CD4-positive, alpha-beta T cell treated with Interleukin-17A for 4 hours (primary cell): ENCODE data around the gene ARAP2.

Experiments used
- DNase-seq: peaks from one replicate; pipeline ENCODE4 v3.0.0-alpha.2; 2020; ENCODE audit warnings: mixed read lengths

Gene ARAP2

DNA sequence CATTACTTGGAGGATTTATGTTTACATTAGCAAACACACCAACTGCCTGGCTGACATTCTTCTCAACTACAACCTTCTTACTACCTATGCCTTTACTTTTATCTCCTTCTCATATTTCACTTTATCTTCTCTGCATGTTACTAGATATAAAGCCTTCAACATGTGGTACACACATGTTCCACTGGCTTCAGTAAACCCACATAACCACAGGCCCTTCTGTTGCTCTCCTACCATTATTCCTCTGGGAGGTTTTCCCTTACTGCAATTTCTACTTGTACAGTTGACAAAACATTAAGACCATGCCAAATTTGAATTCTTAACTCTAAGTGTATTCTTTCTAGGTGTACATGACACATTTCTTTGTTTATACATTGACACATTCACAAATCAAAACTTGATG is 133.1 kb downstream of the ARAP2 start:
- DNase-seq, result no peak

DNA sequence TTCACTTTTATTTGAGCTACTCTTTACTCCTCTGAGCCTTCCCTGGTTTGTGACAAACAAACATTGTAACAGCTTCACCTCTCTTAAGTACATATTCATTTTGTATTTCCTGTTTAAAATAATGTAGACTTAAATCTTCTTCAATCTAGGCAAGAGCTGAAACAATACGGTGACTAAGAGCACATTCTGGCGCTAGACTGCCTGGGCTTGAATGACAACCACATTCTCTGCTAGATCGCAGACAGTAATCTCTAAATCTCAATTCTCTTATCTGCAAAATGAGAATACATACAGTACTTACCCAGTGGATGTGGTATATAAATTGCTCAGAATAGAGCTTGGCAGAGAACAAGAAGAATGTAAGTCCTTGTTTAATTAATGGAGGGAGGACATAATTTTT is 144.8 kb downstream of the ARAP2 start:
- no peak for DNase-seq

DNA sequence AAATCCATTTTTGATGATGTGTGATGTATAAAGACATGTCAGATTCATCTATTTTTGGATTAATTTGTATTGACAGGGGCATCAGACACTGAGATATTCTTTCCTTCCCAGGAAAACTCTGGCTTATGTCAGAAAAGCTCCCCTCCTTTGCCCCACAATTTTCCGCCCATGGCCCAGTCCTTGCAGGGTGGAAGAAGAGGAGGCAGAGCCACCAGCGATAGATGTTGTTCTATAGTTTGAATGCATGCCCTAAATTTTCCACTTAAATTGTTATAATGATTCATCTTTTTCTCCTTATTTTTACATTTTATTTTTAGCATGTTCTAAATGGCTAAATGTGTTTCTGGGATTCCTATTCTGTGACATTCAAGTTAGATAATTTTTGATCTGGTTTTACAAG is 149.3 kb downstream of the ARAP2 start:
- DNase-seq, result no peak

DNA sequence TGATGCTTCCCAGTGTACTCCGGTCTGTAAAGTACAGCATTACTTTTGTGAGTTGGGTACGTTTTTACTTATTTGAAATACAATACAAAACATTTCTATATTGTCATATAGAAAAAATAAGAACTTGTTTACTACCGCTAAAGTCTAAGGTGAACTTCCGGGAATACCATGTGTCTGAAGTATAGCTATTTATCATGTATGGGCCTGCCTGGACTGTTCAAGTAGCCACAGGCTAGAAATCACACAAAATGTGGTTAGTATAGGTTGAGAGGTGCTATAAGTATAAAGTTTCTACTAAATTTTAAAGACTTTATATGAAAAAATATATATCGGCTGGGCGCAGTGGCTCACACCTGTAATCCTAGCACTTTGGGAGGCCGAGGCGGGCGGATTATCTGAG is 152.3 kb downstream of the ARAP2 start:
- no peak for DNase-seq

DNA sequence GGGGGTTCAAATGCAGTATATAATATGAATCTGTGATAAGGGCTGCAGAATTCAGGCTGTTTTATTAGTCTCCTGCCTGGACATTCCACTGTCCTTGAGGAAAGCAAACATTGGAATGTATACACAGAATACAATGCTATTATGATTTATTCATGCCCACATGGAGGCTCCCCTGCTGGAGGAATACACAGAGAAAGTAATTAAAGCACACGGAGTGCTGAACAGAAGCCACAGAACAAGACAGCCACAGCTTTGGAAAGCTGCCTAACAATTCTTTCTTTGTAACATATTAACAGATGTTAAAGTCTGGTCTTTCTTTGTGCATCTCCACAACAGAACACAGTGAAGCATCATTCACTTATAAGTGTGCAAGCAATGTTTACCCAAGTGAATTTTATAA is 155.8 kb downstream of the ARAP2 start:
- no peak for DNase-seq

DNA sequence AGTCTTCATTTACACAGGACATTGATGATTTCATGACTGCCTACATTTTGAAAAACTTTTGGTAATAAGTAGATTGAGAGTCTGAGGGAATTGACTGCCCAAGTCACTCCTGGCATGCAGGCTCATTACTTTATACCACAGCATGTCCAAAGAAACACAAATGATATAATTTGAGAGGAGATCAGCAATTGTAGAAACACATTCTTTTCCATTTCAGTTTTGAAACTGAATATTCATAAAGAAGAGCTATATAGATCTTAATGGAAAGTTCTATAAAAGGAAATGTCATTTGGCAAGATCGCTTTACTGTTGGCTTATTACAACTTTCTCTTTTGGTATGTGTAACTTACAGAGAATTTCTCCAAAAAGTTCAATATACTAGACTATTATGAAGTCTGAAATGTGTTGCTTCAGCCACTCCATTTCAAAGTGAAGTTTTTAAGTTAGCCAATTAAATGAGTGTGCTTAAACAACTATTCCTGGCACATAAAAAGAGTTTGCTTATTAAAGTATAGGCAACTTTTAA is 158.0 kb downstream of the ARAP2 start:
- DNase-seq, result no peak

DNA sequence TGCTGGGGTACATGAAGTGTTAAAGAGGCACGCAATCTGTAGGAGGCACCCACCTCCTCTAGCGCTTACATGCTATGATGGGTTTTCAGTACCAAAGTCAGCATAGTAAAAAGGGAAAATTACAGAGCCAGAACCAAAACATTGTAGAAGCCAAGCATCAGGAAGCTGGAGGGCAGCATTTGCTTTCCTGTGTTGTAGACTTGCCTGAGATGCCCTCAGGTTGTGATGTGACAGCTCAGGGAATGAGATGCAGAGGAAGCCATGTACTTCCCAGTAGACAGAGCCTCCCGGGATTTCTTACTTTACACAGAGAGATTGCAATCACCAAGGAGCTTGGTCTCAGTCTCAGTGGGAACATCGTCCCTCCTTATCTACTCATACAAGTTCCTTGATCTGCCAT is 161.5 kb downstream of the ARAP2 start:
- DNase-seq, result no peak

DNA sequence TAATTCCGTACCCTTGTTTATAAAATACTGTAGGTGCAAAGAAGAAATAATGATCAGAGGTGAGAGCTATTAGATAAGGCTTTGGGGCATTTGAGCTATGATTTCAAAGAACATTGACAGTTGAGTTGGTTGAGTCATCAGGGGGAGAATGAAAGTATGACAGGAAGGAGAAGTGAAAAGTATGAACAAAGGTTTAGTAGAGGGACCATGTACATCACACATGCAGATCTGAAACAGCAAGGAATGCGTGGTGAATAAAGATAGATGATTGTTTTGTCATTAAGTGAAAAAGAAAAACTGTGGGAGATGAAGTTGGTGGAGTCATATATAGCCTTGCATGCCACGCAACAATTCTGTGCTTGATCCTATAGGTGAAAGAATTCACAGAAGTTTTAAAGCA is 163.1 kb downstream of the ARAP2 start:
- no peak for DNase-seq

DNA sequence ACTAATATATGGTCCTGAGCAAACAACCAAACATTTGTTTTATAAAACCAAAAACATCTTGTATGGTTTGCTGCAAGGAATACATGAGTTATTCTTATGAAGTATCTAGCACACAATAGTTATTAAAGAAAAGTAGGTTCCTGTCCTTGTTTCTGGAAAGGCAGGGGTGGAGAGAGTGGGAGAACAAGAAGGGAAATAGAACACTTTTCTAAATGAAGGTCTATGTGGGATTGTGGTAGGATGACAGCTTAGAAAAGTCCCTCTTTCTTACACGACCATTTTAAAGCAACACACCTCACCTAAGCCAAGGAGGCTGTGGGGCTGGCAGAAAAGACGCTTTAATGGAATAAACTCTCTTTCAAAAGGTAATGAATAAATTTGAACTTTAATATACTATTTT is 164.6 kb downstream of the ARAP2 start:
- DNase-seq, result no peak

DNA sequence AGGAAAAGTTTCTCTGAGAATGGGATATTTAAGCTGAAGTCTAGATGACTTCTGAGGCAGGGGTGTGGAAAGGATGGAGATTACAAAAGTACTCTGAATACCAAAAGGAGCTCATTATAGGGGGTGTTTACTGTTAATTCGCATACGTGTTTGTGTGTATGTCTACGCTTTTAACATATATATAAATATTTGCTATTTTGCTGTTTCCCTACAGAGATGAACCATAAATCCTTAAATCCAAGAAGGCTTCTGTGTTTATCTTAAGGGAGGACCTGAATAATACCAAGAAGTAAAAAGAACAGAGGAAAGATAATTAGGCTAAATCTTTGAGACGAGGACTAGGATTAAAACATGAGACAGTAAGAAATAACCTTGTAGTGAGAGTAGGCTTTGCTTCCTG is 166.0 kb downstream of the ARAP2 start:
- DNase-seq, result no peak

DNA sequence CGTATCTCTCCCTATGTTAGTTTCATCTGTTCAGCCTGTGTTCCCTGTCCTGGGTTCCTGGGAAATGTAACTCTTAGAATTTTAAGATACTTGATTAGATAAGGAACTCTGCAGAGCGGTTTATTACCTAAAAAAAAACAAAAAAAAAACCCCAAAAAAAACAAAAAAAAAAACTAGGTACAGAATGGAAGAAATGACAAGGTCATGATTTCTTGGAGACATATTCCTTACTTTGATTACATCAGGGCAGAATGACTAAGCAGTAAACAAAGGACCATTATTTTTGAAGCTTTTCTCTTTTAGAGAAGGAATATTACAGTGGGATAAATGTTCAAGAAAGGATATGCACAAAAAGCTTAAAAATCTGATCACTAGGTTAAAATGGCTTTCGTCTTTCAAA is 171.8 kb downstream of the ARAP2 start:
- no peak for DNase-seq

DNA sequence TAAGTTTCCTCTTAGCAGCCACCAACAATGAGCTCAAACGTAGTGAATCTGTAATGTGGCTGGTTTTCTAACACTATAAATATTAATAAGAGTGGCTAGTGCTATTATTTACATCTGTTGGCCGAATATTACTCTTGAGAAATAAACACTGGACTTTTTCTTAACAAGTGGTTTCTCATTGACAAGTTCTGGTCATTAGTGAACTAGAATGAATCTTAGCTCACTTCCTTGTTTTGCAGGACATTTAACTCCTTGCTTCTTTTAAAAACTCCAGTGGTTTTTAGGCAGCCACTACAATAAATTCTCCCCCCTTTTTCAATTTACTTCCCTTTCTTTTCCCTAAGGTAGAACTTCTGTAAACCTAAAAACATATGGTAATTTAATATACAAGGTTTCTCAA is 177.2 kb downstream of the ARAP2 start:
- DNase-seq, result no peak

DNA sequence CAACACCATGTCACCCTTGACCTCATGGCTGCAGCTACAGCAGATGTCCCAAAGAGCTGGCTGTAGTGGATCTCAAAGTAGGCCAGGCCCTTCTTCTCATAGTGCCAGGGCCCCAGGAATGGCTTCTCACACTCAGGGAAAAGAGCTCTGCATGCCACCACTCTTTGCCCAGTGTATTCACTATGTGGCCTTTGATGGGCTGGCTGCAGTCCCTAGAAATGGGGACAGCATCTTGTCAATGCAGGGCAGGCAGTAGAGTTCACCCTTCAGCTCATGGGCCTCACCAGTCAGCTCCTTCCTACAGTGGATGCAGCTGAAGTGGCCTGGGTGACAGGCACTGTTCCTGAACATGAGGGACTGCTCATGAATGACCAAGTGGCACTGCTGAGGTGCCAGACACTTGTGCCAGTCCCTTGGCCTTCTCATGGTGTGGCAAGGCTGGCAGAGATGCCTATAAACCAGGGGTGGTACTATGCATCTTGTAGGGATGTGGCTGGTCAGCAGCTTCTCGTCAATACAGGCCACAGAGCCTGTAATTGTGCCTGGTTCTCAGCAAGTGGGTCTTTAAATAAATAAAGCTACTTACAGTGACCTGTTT is 178.9 kb downstream of the ARAP2 start:
- DNase-seq, result no peak

DNA sequence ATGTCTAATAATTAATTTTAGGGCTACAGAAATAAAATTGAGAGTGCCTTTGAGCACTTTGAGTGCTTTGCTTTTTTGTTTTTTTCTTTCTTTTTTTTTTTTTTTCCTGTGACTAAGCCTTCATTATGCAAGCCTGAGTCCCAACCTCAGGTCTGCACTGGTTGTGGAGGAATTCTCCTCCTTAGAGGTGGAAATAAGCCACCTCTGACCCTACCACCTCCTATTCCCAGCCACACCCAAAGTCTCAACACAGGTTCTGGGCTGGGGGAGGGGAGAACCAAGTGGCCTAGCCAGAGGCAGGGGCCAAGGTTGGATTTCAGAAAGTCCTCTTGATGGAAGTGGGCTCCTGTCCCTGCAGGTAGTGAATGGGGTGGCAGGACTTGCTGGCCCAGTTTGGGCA is 180.2 kb downstream of the ARAP2 start:
- no peak for DNase-seq

DNA sequence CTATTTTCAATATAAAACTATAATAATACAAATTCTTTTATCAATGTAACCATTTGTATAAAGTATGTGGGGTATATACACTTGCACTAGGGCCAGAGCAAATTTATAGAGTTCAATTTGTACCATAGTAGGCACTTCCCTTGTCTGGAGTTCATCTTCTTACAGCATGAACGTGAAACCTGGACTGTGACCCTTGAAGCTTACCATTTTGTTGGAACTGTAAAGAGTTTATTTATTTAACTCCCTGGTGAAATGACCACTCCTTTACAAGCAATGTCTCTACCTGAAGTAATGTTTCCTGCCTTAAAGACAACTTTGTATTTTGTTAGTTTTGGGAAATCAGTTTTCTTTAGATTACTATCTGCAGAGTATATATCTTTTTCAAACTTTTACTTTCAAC is 188.2 kb downstream of the ARAP2 start:
- no peak for DNase-seq

DNA sequence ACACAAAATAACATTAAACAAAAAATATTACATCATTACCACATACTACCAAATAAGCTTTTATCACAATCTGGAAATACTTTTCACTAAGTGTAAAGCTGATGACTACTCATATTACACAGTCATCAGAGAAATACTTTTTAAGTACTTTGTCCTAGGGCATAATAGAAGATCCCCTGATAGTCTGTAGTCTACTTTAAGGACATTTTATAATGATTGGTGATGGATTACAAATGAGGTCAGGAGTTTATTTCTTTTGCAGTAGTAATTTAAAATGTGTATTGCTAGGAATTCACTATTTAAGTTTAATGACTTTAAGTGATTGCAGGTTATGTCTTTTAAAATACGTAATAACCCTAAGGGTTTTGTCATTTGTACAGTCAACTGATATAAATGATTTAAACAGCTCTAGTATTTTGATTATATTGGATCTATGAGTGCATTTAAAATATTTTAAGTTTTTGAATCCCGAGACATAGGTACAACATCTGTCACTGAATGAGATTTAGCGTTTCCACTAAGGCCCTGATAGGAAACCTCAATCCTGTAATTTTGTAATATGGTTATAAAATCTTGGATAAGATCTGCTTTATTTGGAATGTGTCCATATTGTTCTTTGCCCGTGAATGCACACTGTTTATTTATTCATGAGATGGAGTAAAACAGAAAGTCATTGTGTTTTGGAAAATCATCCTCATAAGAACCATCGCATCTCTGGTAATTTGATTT is 189.5 kb downstream of the ARAP2 start:
- no peak for DNase-seq

DNA sequence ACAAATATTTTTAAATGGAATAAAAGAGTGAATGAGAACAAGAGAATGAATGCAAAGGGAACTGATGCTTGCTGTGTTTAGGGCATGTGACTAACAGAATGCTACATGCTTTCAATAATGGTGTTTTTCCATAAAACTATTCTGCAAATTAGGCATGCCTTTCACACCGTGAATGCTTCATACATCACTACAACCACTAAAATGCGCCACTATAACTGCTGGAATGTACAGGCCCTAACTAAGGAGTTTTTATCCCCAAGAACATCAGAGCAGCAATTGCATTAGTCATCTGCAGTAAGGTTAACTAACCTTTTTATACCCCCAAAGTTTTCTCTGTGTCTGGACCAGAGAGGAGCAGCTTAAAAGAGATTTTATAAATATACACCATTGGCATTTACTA is 190.4 kb downstream of the ARAP2 start:
- no peak for DNase-seq

DNA sequence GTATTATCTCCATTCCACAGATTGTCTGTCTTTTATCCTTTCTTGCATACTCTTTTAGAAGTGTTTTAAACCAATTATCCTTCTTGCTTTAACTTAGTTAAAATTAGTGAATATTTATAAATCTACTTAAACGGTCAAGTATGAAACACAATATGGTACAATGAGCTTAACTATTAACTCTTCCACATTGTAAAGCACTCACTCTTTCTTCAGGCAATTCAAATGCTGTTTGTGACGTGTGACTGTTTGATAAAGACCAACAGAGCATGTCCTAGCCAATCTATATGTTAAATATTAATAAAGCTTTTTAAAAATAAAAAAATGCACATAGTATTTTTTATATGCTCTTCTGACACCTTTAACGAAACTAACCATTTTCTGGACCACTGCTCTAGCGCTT is 192.7 kb downstream of the ARAP2 start:
- DNase-seq, result no peak

DNA sequence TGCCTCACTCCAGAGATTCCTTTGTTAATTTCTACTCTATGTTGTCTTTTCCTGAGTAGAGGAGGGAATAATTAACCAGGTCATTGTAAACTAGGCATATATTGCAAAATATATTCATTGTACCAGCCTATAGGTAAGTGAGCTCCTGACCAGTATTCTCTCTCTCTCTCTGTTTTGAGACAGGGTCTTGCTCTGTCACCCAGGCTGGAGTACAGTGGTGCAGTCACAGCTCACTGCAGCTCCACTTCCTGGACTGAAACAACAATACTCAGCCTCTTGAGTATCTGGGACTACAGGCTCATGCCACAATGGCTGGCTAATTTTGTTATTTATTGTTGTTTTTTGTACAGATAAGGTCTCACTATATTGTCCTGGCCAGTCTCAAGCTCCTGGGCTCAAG is 198.3 kb downstream of the ARAP2 start:
- DNase-seq, result no peak

DNA sequence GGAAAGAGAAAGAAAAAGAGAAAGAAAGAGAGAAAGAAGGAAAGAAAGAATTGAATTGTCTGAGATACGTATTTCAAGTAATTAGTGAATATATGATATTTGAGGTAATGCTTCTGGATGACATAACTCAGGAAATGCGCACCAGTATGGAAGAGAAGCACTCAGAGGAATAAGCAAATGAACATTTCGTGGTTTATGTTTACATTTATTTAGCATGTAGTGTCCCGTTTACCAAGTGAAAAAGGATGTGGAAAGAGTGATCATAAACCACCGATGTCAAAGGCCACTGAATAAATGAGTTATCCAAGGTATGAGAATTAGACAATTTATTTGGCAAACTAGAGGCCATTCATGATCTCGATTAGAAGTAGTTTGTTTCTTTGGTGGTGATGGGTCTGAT is 200.4 kb downstream of the ARAP2 start:
- no peak for DNase-seq

DNA sequence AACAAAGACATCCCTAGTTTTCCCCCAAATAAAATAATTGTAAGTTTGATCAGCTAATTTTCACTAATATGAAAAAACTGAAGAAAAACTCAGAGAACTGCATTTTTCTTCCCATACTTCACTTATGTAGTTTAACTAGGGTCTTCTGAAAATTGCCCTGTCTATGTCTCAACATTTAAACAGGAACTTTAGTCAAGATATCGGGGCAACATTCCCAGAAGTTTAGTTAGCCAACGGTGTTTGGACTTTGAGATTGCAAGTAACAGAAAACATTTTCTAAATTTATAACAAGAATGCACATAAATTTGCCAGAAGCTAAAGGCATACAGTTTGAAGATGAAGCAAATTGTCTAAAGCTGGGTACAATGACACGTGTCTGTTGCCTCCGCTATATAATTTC is 201.1 kb downstream of the ARAP2 start:
- DNase-seq, result no peak

DNA sequence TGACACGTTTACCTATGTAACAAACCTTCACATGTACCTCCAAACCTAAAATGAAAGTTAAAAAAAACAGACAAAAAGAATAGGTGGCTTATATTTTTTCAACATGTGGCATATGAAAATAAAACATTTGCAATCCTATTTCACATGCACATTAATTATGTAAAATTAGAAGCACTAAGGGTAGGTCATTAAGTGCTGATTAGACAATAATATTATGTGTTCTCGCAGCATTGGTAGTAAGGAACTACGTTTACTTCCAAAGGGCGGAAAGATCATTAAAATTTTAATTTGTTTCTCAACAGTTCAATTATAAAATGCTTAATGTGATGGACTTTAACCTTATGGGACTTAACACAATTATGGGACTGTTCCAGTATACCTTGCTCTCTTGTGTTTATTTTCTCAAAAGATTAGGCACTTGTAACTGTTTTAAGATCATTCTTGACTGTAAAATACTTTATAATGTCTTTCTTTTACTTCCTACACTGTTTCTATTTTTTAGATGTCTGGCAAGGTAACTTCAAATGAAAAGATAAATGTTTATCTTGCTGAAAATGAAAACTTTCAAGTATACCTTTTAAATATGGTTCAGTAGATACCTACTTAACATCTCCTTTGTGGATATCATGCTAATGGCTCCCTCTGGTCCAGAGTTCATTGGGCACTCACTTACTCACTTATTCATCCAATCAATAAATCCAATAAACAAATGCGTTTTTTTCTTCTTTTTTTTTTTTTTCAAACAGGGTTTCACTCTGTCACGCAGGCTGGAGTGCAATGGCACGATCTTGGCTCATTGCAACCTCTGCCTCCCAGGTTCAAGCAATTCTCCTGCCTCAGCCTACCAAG is 202.0 kb downstream of the ARAP2 start:
- DNase-seq, result no peak

DNA sequence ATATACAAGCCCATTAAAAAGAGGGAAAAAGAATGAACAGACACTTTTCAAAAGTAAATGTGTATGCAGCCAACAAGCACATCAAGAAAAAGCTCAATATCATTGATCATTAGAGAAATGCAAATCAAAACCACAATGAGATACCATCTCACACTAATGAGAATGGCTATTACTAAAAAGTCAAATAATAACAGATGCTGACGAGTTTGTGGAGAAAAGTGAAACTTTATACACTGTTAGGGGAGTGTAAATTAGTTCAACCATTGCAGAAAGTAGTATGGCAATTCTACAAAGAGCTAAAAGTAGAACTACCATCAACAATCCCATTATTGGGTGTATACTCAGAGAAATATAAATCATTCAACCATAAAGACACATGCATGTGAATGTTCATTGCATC is 203.0 kb downstream of the ARAP2 start:
- DNase-seq, result no peak

DNA sequence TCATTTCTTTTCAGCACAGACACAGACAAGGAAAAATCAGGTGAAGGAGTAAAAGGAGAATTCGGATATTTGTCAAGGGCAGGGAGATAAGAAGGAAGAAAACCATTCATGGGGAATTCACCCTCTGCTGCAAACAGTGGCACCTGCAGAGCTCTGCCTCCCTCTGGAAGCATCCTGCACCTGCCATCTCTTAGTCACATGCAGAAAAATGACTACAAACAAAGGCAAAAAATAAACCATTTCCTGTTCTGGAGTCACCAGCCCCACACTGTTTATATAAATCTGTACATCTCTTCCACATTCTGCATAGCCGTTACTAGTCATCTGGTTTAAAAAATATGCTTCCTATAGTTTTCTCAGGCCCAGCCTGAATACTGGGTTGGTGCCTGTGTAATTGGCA is 205.3 kb downstream of the ARAP2 start:
- no peak for DNase-seq
